Nephron progenitor cell (in vitro differentiated cells): ENCODE results near the gene CHMP6.

Experiments
- DNase-seq: peaks from one replicate; pipeline ENCODE4 v3.0.0; 2021
- H3K27ac Mint-ChIP-seq: 2 replicates; pipeline ENCODE4 v1.8.0; 2021; ENCODE audit warnings: mild to moderate bottlenecking, moderate library complexity, mixed read lengths
- H3K27me3 Mint-ChIP-seq: 2 replicates; pipeline ENCODE4 v1.8.0; 2021; ENCODE audit warnings: mild to moderate bottlenecking, low read depth, mixed read lengths; ENCODE audit not compliant: poor library complexity
- H3K36me3 Mint-ChIP-seq: 2 replicates; pipeline ENCODE4 v1.8.0; 2021; ENCODE audit warnings: low read depth, mixed read lengths
- H3K4me1 Mint-ChIP-seq: 2 replicates; pipeline ENCODE4 v1.8.0; 2021; ENCODE audit warnings: mixed read lengths
- H3K4me3 Mint-ChIP-seq: 2 replicates; pipeline ENCODE4 v1.8.0; 2021; ENCODE audit warnings: mild to moderate bottlenecking, moderate library complexity, mixed read lengths
- H3K9me3 Mint-ChIP-seq: 2 replicates; pipeline ENCODE4 v1.8.0; 2021; ENCODE audit warnings: mild to moderate bottlenecking, moderate library complexity, mixed read lengths
- CTCF ChIP-seq: fragments of 200-600 bp; sonication (generic); IDR thresholded peaks from 2 replicates; pipeline ENCODE4 v1.5.0; 2021; ENCODE audit warnings: antibody characterized with exemption

Gene CHMP6

GRCh38 chr17:80964859-80965580, 26.6 kb upstream of the CHMP6 start:
- H3K4me1 Mint-ChIP-seq = peaks cover 41% of the 10 kb centered on the region
- no peak overlapping the region for H3K4me3 Mint-ChIP-seq
- H3K36me3 Mint-ChIP-seq = peaks cover 9% of the 10 kb centered on the region
- H3K27me3 Mint-ChIP-seq = peaks cover 3% of the 10 kb centered on the region
- H3K27ac Mint-ChIP-seq = no peak overlapping the region
- no peak for DNase-seq
- TF ChIP-seq CTCF = no peak
- no peaks in the 10 kb centered on the region for H3K9me3 Mint-ChIP-seq

- Mint-ChIP-seq H3K4me3 (no peak overlapping the region), H3K36me3 (peaks cover 9% of the 10 kb centered on the region), H3K4me1 (peaks cover 47% of the 10 kb centered on the region), H3K9me3 (no peaks in the 10 kb centered on the region), H3K27me3 (peaks cover 3% of the 10 kb centered on the region), H3K27ac (no peak overlapping the region)
- DNase-seq = no peak
- TF ChIP-seq CTCF = no peak
Measured at GRCh38 chr17:80965606-80966005, 26.0 kb upstream of the CHMP6 start.

GRCh38 chr17:80967404-80967872, 24.2 kb upstream of the CHMP6 start:
- Mint-ChIP-seq H3K27ac (no peak overlapping the region), H3K36me3 (peaks cover 9% of the 10 kb centered on the region), H3K4me1 (peaks cover 35% of the 10 kb centered on the region), H3K4me3 (no peak overlapping the region), H3K9me3 (no peaks in the 10 kb centered on the region), H3K27me3 (peaks cover 3% of the 10 kb centered on the region)
- no peak for DNase-seq
- no peak for TF ChIP-seq CTCF

GRCh38 chr17:80968602-80969029, 23.0 kb upstream of the CHMP6 start:
- DNase-seq = no peak
- H3K27ac Mint-ChIP-seq = no peak overlapping the region
- peaks cover 9% of the 10 kb centered on the region for H3K36me3 Mint-ChIP-seq
- H3K4me3 Mint-ChIP-seq = no peak overlapping the region
- peaks cover 30% of the 10 kb centered on the region for H3K4me1 Mint-ChIP-seq
- no peaks in the 10 kb centered on the region for H3K9me3 Mint-ChIP-seq
- TF ChIP-seq CTCF = no peak
- peaks cover 6% of the 10 kb centered on the region for H3K27me3 Mint-ChIP-seq

GRCh38 chr17:80969030-80969673, 22.5 kb upstream of the CHMP6 start:
- peaks cover 29% of the 10 kb centered on the region for H3K4me1 Mint-ChIP-seq
- no peaks in the 10 kb centered on the region for H3K9me3 Mint-ChIP-seq
- H3K27me3 Mint-ChIP-seq = peaks cover 9% of the 10 kb centered on the region
- no peak overlapping the region for H3K4me3 Mint-ChIP-seq
- no peak for TF ChIP-seq CTCF
- peaks cover 9% of the 10 kb centered on the region for H3K36me3 Mint-ChIP-seq
- no peak for DNase-seq
- H3K27ac Mint-ChIP-seq = no peak overlapping the region
